ENCODE results near the gene SLC24A3.

- no peak for TF ChIP-seq EZH2phosphoT487 (IDR thresholded peaks at IDR 0.05; ENCODE audit: insufficient read depth, low read depth)
- no peak for TF ChIP-seq EZH2 (IDR thresholded peaks at IDR 0.05; ENCODE audit: insufficient read depth, poor library complexity, severe bottlenecking)
Measured at GRCh38 chr20:19672498-19672897, 460.1 kb downstream of the SLC24A3 start.
